ENCODE measurements around the gene SDK2. TPM values are rescaled to one million over a fixed set of nuclear protein-coding genes. Genes with fewer than 3 reads are reported as not detected.

Gene SDK2
- polyA plus RNA-seq, 1 of the 3 experiments (the other 2 are of a cell fraction): 0.02 TPM

DNA sequence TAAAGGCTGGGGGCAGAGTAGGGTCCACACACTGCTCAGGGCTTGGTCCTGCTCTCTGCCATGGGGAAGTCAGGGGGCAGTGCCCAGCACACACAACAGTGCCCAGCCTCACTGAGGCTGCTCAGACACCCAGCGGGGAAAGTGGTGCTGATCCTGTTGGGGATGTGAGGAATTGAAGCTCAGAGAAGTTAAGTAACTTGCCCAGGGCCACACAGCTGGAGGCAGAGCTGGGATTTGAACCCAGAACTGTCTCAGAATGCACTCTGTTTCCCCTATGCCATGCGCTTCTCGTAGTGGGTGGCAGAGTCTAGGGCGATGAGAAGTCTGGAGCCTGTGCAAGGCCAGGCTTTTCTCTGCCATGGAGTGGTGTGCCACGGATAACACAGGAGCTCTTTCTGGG is 59.3 kb downstream of the SDK2 start:
- Histone ChIP-seq H3K4me3 (ENCODE audit: low read depth in 2 of 2, low read length in 1 of 2) (no peak overlapping the region), H3F3A (replicated peaks; ENCODE audit: insufficient read depth) (no peaks in the 10 kb centered on the region), H3K79me2 (ENCODE audit: insufficient read depth) (no peaks in the 10 kb centered on the region), H4K20me1 (ENCODE audit: insufficient read depth) (no peaks in the 10 kb centered on the region), H3K9me2 (no peaks in the 10 kb centered on the region), H3K27me3 (ENCODE audit: insufficient read depth) (no peaks in the 10 kb centered on the region), H3K9me3 (no peaks in the 10 kb centered on the region; the same call in 1 of the 2 replicates), H3K4me2 (no peak overlapping the region), H3K4me1 (ENCODE audit: control insufficient read depth in 1 of 2, insufficient read depth in 2 of 2, low read depth in 1 of 2, low read length in 1 of 2) (peaks cover 0 to 30% of the 10 kb centered on the region in 2 experiments; a peak in 2 of 4 replicates), H2AFZ (ENCODE audit: low read depth) (no peak overlapping the region), H3K9ac (no peak overlapping the region), H3K36me3 (replicated peaks in 1 of 2; ENCODE audit: control insufficient read depth in 1 of 2, insufficient read depth in 2 of 2, low read length in 1 of 2) (no peaks in the 10 kb centered on the region), H3K27ac (ENCODE audit: low read depth in 2 of 2, low read length in 1 of 2) (no peak overlapping the region)
- TF ChIP-seq, protein P1, sequence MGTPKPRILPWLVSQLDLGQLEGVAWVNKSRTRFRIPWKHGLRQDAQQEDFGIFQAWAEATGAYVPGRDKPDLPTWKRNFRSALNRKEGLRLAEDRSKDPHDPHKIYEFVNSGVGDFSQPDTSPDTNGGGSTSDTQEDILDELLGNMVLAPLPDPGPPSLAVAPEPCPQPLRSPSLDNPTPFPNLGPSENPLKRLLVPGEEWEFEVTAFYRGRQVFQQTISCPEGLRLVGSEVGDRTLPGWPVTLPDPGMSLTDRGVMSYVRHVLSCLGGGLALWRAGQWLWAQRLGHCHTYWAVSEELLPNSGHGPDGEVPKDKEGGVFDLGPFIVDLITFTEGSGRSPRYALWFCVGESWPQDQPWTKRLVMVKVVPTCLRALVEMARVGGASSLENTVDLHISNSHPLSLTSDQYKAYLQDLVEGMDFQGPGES (IDR thresholded peaks at IDR 0.05; ENCODE audit: low read depth, low read length): no peak
- TF ChIP-seq TAF1 (IDR thresholded peaks at IDR 0.05; ENCODE audit: borderline replicate concordance, low read depth, low read length) (no peak), POLR2AphosphoS5 (IDR thresholded peaks at IDR 0.05; ENCODE audit: low read depth, low read length) (no peak), FOXJ3 (CRISPR knock-in tag; IDR thresholded peaks at IDR 0.05) (no peak), RAD21 (IDR thresholded peaks at IDR 0.05; ENCODE audit: low read length) (no peak), NFIC (IDR thresholded peaks at IDR 0.05; ENCODE audit: borderline replicate concordance) (no peak), MXI1 (IDR thresholded peaks at IDR 0.05; ENCODE audit: low read depth, low read length) (no peak), JUND (IDR thresholded peaks at IDR 0.05) (no peak), SMC3 (IDR thresholded peaks at IDR 0.05; ENCODE audit: low read depth, low read length) (no peak), FOXM1 (IDR thresholded peaks at IDR 0.05; ENCODE audit: low read depth) (no peak), RCOR1 (IDR thresholded peaks at IDR 0.05; ENCODE audit: low read length) (no peak), GATA2 (CRISPR knock-in tag; IDR thresholded peaks at IDR 0.05) (no peak)
- TF ChIP-seq, protein P2, sequence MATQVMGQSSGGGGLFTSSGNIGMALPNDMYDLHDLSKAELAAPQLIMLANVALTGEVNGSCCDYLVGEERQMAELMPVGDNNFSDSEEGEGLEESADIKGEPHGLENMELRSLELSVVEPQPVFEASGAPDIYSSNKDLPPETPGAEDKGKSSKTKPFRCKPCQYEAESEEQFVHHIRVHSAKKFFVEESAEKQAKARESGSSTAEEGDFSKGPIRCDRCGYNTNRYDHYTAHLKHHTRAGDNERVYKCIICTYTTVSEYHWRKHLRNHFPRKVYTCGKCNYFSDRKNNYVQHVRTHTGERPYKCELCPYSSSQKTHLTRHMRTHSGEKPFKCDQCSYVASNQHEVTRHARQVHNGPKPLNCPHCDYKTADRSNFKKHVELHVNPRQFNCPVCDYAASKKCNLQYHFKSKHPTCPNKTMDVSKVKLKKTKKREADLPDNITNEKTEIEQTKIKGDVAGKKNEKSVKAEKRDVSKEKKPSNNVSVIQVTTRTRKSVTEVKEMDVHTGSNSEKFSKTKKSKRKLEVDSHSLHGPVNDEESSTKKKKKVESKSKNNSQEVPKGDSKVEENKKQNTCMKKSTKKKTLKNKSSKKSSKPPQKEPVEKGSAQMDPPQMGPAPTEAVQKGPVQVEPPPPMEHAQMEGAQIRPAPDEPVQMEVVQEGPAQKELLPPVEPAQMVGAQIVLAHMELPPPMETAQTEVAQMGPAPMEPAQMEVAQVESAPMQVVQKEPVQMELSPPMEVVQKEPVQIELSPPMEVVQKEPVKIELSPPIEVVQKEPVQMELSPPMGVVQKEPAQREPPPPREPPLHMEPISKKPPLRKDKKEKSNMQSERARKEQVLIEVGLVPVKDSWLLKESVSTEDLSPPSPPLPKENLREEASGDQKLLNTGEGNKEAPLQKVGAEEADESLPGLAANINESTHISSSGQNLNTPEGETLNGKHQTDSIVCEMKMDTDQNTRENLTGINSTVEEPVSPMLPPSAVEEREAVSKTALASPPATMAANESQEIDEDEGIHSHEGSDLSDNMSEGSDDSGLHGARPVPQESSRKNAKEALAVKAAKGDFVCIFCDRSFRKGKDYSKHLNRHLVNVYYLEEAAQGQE (IDR thresholded peaks at IDR 0.05; ENCODE audit: low read depth, low read length): no peak
- TF ChIP-seq, protein P3, sequence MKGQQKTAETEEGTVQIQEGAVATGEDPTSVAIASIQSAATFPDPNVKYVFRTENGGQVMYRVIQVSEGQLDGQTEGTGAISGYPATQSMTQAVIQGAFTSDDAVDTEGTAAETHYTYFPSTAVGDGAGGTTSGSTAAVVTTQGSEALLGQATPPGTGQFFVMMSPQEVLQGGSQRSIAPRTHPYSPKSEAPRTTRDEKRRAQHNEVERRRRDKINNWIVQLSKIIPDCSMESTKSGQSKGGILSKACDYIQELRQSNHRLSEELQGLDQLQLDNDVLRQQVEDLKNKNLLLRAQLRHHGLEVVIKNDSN (IDR thresholded peaks at IDR 0.05; ENCODE audit: borderline replicate concordance, low read depth): no peak
- DNase-seq: no peak
- WGBS (ENCODE audit: low lambda C conversion rate): 51% methylated on average over 5 of the region's 5 CpGs
- ChIA-PET CTCF (interaction anchor here (0.9 to 8.6 kb wide), 16 partner anchors 10 to 413 kb away, joined by 3 to 96 read pairs (median 4); partner anchors contain the start of gene SDK2), POLR2A (interaction anchor here (2.4 kb wide), 1 partner anchor 15 kb away, joined by 10 read pairs; no protein-coding TSS in a partner anchor)
